SK-N-MC (cell line): ENCODE measurements around the gene TNIK.

ENCODE experiments used
- EZH2 ChIP-seq: fragments of 200-600 bp; sonication (generic); IDR thresholded peaks from one replicate; pipeline ENCODE4 v1.6.1; 2017; ENCODE audit warnings: antibody characterized with exemption
- POLR2AphosphoS5 ChIP-seq: IDR thresholded peaks from 2 replicates; pipeline ENCODE4 v1.6.1; 2012; ENCODE audit warnings: mild to moderate bottlenecking, low read depth, low read length, borderline replicate concordance

DNA sequence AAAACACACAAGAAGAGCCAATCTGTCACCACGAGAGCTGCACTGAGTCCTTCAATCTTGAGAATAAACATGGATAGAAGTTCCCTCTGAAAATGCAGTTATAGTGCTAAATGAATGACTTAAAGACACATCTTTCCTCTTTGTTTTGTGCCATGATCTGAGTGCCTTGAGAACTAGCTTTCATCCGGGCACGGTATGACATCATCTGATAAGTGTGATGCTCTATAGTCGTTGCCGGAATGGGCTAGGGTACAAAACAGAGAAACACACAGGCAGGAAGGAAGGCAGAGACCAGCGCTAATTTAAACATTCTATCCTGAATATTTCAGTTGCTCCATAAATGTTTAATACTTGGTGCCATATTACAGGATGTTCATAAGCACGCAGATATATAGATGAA is 146.5 kb downstream of the TNIK start:
- TF ChIP-seq POLR2AphosphoS5 (no peak), EZH2 (no peak)
